Ishikawa (cell line): Measurements from ENCODE around the gene OGG1.

ENCODE experiments used
- EP300 ChIP-seq: IDR thresholded peaks from 2 replicates; pipeline ENCODE4 v1.6.1; 2012; ENCODE audit warnings: borderline replicate concordance
- FOXM1 ChIP-seq: IDR thresholded peaks from 2 replicates; pipeline ENCODE4 v1.6.1; 2012; ENCODE audit warnings: low read depth, borderline replicate concordance
- TEAD4 ChIP-seq: IDR thresholded peaks from 2 replicates; pipeline ENCODE4 v1.6.1; 2012

DNA sequence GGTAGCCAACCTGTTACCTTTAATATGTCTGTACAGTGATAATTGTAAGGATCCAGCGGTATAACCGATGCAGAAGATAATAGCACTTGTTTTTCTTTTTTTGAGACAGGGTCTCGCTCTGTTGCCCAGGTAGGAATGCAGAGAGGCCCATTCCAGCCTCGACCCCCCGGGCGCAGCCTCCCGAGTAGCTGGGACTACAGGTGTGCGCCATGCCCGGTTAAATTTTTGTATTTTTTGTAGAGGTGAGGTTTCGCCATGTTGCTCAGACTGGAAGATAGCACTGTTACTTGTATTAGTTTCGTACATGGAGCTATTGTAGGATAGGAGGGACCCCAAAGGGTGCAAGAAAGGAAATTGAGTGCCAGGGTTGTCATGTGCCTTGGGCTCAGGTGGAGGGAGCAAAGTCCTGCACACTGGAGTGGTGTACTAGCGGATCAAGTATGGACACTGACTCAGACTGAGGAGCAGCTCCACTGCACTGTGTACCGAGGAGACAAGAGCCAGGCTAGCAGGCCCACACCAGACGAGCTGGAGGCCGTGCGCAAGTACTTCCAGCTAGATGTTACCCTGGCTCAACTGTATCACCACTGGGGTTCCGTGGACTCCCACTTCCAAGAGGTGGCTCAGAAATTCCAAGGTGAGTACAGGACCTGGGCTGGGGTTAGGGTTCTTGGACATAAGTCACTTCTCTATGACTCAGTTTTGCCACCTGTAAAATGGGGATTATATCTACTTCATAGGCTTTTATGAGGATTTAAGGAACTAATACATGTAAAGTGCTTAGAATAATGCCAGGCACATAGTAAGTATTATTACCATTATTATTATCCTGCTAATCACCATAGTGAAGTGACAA, 1.0 kb downstream of the OGG1 start:
- TF ChIP-seq TEAD4: no peak
- no peak for TF ChIP-seq FOXM1
- no peak for TF ChIP-seq EP300
